Measurements from ENCODE around the gene ANKS1A. TPM values are rescaled to one million over a fixed set of nuclear protein-coding genes. Genes with fewer than 3 reads are reported as not detected.

The ANKS1A gene
- total RNA-seq, 1 experiment from 2014 or later: 24.0 TPM

DNA sequence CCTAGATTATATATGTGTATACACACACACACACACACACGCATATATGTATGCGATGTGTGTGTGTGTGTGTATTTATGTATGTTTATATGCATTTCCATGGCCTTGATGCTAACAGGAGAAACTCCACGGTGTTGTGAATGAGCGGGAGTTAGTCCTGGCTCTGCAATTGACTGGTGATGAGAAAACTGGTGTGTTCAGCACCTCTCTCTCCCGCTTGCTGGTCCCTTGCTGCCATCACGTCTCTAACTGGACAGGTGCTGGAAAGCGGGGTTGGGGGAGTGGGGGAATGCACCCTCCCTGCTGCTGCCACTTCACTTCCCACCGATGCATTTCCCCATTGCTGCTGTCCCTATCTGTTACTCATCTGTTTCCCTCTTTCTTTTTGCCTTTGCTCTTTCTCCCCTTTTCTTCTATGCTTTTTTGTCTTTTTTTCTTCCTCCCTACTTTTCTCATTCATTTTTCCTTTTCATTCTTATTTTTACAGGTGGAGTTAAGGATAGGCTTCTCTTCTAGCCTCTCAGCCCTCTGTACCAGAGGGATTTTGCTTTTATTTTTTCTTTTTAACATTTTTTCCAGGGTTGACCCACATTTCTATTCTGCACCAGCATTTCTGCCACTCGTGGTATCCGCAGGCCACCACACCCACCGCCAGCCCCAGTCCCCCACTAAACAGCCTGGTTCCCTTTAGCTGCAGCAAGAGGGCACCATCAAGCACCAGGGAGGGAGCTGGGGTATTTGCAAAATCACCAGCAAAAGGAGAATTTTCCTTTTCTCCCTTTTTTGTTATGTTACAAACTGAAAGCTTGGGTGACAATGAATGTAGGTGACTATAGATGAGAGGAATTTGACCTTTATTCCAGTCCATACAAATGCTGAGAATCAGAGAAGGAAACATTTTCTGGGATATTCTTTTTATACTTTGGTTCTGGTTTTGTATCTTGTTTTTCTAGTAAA, 136.5 kb downstream of the ANKS1A start:
- Histone ChIP-seq H3K27me3 (replicated peaks; ENCODE audit: control insufficient read depth, insufficient read depth, low read length) (no peaks in the 10 kb centered on the region), H3K9me3 (no peaks in the 10 kb centered on the region), H3K4me3 (ENCODE audit: low read depth, low read length) (no peak overlapping the region), H3K4me1 (peaks cover 35% of the 10 kb centered on the region), H3K36me3 (ENCODE audit: control insufficient read depth, insufficient read depth, low read length) (peaks cover 2% of the 10 kb centered on the region; the same call in 1 of the 2 replicates)
- Mint-ChIP-seq H3K27ac (ENCODE audit: unreplicated experiment) (peak overlapping the region; percentile 74), H3K9me3 (ENCODE audit: unreplicated experiment) (no peaks in the 10 kb centered on the region), H3K27me3 (ENCODE audit: insufficient read depth, unreplicated experiment) (no peaks in the 10 kb centered on the region), H3K4me1 (ENCODE audit: low read depth, unreplicated experiment) (peaks cover 24% of the 10 kb centered on the region), H3K4me3 (ENCODE audit: unreplicated experiment) (peak overlapping the region; percentile 5), H3K36me3 (ENCODE audit: insufficient read depth, unreplicated experiment) (peaks cover 18% of the 10 kb centered on the region)
- POLR2A ChIA-PET: interaction anchor here (1.7 kb wide), 1 partner anchor 136 kb away, joined by 8 read pairs; the partner anchor contains the start of gene ANKS1A
- intact Hi-C loops (cut with micrococcal nuclease; ENCODE audit: unreplicated experiment): no loop called here
- TF ChIP-seq, protein P1, sequence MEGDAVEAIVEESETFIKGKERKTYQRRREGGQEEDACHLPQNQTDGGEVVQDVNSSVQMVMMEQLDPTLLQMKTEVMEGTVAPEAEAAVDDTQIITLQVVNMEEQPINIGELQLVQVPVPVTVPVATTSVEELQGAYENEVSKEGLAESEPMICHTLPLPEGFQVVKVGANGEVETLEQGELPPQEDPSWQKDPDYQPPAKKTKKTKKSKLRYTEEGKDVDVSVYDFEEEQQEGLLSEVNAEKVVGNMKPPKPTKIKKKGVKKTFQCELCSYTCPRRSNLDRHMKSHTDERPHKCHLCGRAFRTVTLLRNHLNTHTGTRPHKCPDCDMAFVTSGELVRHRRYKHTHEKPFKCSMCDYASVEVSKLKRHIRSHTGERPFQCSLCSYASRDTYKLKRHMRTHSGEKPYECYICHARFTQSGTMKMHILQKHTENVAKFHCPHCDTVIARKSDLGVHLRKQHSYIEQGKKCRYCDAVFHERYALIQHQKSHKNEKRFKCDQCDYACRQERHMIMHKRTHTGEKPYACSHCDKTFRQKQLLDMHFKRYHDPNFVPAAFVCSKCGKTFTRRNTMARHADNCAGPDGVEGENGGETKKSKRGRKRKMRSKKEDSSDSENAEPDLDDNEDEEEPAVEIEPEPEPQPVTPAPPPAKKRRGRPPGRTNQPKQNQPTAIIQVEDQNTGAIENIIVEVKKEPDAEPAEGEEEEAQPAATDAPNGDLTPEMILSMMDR (IDR thresholded peaks at IDR 0.05; ENCODE audit: insufficient read depth in 1 of 2, low read depth in 1 of 2, low read length in 1 of 2, severe bottlenecking in 1 of 2, unreplicated experiment in 1 of 2): no peak
- BruUV-seq (replicated peaks): TSS peak; percentile 49
- DNase-seq: no peak
- CTCF ChIA-PET: no interaction called here

DNA sequence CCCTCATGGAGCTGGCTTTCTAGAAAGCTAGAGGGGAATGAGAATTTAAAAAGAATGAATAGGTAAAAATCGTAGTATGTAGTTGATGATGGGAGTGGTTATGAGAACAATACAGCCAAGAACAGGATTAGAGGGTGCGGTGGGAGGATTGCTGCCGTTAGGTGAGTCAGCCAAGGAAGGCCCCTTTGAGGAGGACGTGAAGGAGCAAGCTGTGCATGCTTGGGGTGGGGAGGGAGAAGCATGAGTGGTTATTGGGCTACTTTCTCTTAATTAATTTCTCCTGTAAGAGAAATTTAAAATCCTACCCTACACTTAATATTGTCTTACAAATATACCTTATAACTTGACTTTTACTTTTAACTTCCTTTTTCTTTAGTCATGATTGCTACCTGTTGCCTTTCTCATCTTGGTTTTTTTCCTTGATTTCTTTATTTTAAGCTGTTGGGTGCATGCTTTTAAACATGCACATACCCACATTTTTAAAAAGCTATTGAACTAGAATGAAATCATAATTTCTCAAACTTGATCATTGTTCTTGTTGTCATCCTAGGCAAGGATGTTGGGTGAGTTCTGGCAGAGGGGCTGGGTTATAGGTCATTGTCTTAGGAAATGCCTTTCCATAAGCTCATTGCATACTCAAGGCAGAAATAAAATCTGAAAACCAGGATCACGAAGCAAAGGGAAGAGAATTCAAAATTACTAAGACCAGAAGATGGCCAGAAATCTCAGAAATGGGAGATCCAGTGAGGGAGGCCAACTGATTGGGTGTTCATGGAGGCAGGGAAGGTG, 137.6 kb downstream of the ANKS1A start:
- Histone ChIP-seq H3K36me3 (ENCODE audit: control insufficient read depth, insufficient read depth, low read length) (peaks cover 2% of the 10 kb centered on the region; the same call in 1 of the 2 replicates), H3K27me3 (replicated peaks; ENCODE audit: control insufficient read depth, insufficient read depth, low read length) (no peaks in the 10 kb centered on the region), H3K4me1 (peaks cover 32% of the 10 kb centered on the region), H3K9me3 (no peaks in the 10 kb centered on the region), H3K4me3 (ENCODE audit: low read depth, low read length) (no peak overlapping the region)
- CTCF ChIA-PET: interaction anchor here (0.5 kb wide), 1 partner anchor 107 kb away, joined by 4 read pairs; no protein-coding TSS in a partner anchor
- Mint-ChIP-seq H3K4me3 (ENCODE audit: unreplicated experiment) (no peak overlapping the region), H3K27me3 (ENCODE audit: insufficient read depth, unreplicated experiment) (no peaks in the 10 kb centered on the region), H3K36me3 (ENCODE audit: insufficient read depth, unreplicated experiment) (peaks cover 21% of the 10 kb centered on the region), H3K4me1 (ENCODE audit: low read depth, unreplicated experiment) (peaks cover 30% of the 10 kb centered on the region), H3K9me3 (ENCODE audit: unreplicated experiment) (no peaks in the 10 kb centered on the region), H3K27ac (ENCODE audit: unreplicated experiment) (peak overlapping the region; percentile 74)
- TF ChIP-seq, protein P1 (IDR thresholded peaks at IDR 0.05; ENCODE audit: insufficient read depth in 1 of 2, low read depth in 1 of 2, low read length in 1 of 2, severe bottlenecking in 1 of 2, unreplicated experiment in 1 of 2): no peak
- POLR2A ChIA-PET: no interaction called here
- no TSS peak for BruUV-seq (replicated peaks)
- intact Hi-C loops (cut with micrococcal nuclease; ENCODE audit: unreplicated experiment): no loop called here
- no peak for DNase-seq

DNA sequence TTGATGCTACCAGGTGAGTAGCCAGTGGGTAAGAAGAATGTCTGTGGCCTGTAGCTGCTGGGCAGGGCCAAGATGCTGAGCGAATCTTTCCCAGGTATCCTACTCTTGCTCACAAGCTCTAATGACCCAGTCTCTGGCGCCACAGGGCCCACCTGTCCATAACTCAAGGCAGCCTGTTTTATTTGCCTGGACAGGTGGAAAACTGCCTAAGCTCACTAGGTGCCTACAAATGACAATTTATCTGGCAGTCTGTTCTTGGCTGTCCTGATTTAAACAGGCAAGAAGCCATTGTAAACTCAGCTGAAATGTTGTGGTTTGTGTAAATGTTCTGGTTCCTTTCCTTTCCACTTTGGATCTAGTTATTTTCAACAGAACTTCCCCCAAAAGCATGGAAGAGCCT, 138.8 kb downstream of the ANKS1A start:
- Mint-ChIP-seq H3K27ac (ENCODE audit: unreplicated experiment) (no peak overlapping the region), H3K4me3 (ENCODE audit: unreplicated experiment) (no peak overlapping the region), H3K27me3 (ENCODE audit: insufficient read depth, unreplicated experiment) (no peaks in the 10 kb centered on the region), H3K9me3 (ENCODE audit: unreplicated experiment) (no peaks in the 10 kb centered on the region), H3K36me3 (ENCODE audit: insufficient read depth, unreplicated experiment) (peaks cover 23% of the 10 kb centered on the region), H3K4me1 (ENCODE audit: low read depth, unreplicated experiment) (peaks cover 35% of the 10 kb centered on the region)
- Histone ChIP-seq H3K9me3 (no peaks in the 10 kb centered on the region), H3K4me1 (peaks cover 38% of the 10 kb centered on the region), H3K36me3 (ENCODE audit: control insufficient read depth, insufficient read depth, low read length) (peaks cover 2% of the 10 kb centered on the region; the same call in 1 of the 2 replicates), H3K27me3 (replicated peaks; ENCODE audit: control insufficient read depth, insufficient read depth, low read length) (no peaks in the 10 kb centered on the region), H3K4me3 (ENCODE audit: low read depth, low read length) (no peak overlapping the region)
- ChIA-PET CTCF (no interaction called here), POLR2A (no interaction called here)
- BruUV-seq (replicated peaks): no TSS peak
- no peak for DNase-seq
- TF ChIP-seq, protein P1 (IDR thresholded peaks at IDR 0.05; ENCODE audit: insufficient read depth in 1 of 2, low read depth in 1 of 2, low read length in 1 of 2, severe bottlenecking in 1 of 2, unreplicated experiment in 1 of 2): no peak
- intact Hi-C loops (cut with micrococcal nuclease; ENCODE audit: unreplicated experiment): no loop called here
